IMR-90 (cell line): ENCODE results near the gene ILF3. TPM values are rescaled to one million over a fixed set of nuclear protein-coding genes. Genes with fewer than 3 reads are reported as not detected.

Experiments used
- ATAC-seq: fragments of 200-7000 bp; cut with Tn5 transposase; 2 replicates; pipeline ENCODE4 v1.9.1; 2020; ENCODE audit warnings: low read depth, mild to moderate bottlenecking, moderate library complexity
- BruUV-seq: library from RNA; stranded (reverse); fragments of 400-500 nt; replicated peaks from 2 replicates; lab custom pipeline; 2021; lab: Mats Ljungman, UMichigan
- CTCF ChIA-PET: fragments of 300-600 bp; formaldehyde crosslinking; extraction: SDS; loops from one replicate; lab custom pipeline; 2021; ENCODE audit warnings: antibody characterized with exemption; lab: Yijun Ruan, JAX
- POLR2A ChIA-PET: fragments of 300-600 bp; sonication (Branson Sonifier 250); formaldehyde crosslinking; loops from one replicate; lab custom pipeline; 2022; ENCODE audit warnings: antibody characterized with exemption; ENCODE audit not compliant: unreplicated experiment; lab: Charles Lee
- DNase-seq: peaks from one replicate; pipeline ENCODE4 v3.0.0; 2013
- H2AFZ ChIP-seq: replicated peaks from 2 replicates; pipeline ENCODE3; 2013; ENCODE audit warnings: low read length, mild to moderate bottlenecking; ENCODE audit not compliant: poor library complexity
- H2AK5ac ChIP-seq: 2 replicates; pipeline ENCODE4 v1.6.1; 2013; ENCODE audit warnings: low read depth, low read length, inconsistent platforms
- H2AK9ac ChIP-seq: replicated peaks from 2 replicates; pipeline ENCODE3; 2013; ENCODE audit warnings: mild to moderate bottlenecking, low read depth, low read length, moderate library complexity; ENCODE audit not compliant: poor library complexity
- H2BK120ac ChIP-seq: 2 replicates; pipeline ENCODE4 v1.6.1; 2013; ENCODE audit warnings: low read depth, low read length, inconsistent platforms
- H2BK15ac ChIP-seq: 3 replicates; pipeline ENCODE4 v1.6.1; 2013; ENCODE audit warnings: low read depth, low read length, inconsistent platforms
- H2BK20ac ChIP-seq: 2 replicates; pipeline ENCODE4 v1.6.1; 2013; ENCODE audit warnings: low read depth, mild to moderate bottlenecking, inconsistent platforms, low read length, moderate library complexity
- H2BK5ac ChIP-seq: 2 replicates; pipeline ENCODE4 v1.6.1; 2013; ENCODE audit warnings: mild to moderate bottlenecking, low read depth, low read length, inconsistent platforms; ENCODE audit not compliant: poor library complexity, severe bottlenecking
- H3K14ac ChIP-seq: replicated peaks from 2 replicates; pipeline ENCODE4 v1.6.1; 2013; ENCODE audit warnings: low read depth, low read length, inconsistent platforms
- H3K18ac ChIP-seq: 2 replicates; pipeline ENCODE4 v1.6.1; 2013; ENCODE audit warnings: low read depth, low read length, control low read depth
- H3K23ac ChIP-seq: 2 replicates; pipeline ENCODE4 v1.6.1; 2013; ENCODE audit warnings: low read depth, low read length, inconsistent platforms
- H3K27ac ChIP-seq: 2 replicates; pipeline ENCODE4 v1.5.1; 2013; ENCODE audit warnings: mild to moderate bottlenecking, control low read depth, low read length; ENCODE audit not compliant: insufficient read depth
- H3K27me3 ChIP-seq: 2 replicates; pipeline ENCODE4 v1.6.1; 2013; ENCODE audit warnings: low read length; ENCODE audit not compliant: control insufficient read depth, insufficient read depth
- H3K36me3 ChIP-seq: 2 replicates; pipeline ENCODE4 v1.6.1; 2013; ENCODE audit warnings: low read length, mixed read lengths; ENCODE audit not compliant: control insufficient read depth, insufficient read depth
- H3K4ac ChIP-seq: 2 replicates; pipeline ENCODE4 v1.6.1; 2013; ENCODE audit warnings: low read depth, low read length, inconsistent platforms
- H3K4me1 ChIP-seq: 2 replicates; pipeline ENCODE4 v1.6.1; 2013; ENCODE audit warnings: low read length, mixed read lengths; ENCODE audit not compliant: control insufficient read depth, insufficient read depth
- H3K4me2 ChIP-seq: 2 replicates; pipeline ENCODE4 v1.6.1; 2013; ENCODE audit warnings: low read depth, mild to moderate bottlenecking, control low read depth, low read length, moderate library complexity
- H3K4me3 ChIP-seq: 2 replicates; pipeline ENCODE4 v1.5.1; 2013; ENCODE audit warnings: low read depth, mild to moderate bottlenecking, control low read depth, low read length, moderate library complexity; ENCODE audit not compliant: insufficient read depth
- H3K56ac ChIP-seq: 2 replicates; pipeline ENCODE4 v1.6.1; 2013; ENCODE audit warnings: low read length, inconsistent platforms; ENCODE audit not compliant: insufficient read depth; ENCODE audit errors: extremely low read depth
- H3K79me1 ChIP-seq, 2 experiments: 2 replicates each; pipeline ENCODE4 v1.6.1; 2013; ENCODE audit warnings: low read length in 2 of 2, inconsistent platforms in 1 of 2, low read depth in 1 of 2
- H3K9ac ChIP-seq: 2 replicates; pipeline ENCODE4 v1.6.1; 2013; ENCODE audit warnings: low read depth, low read length, control low read depth
- H3K9me1 ChIP-seq: 2 replicates; pipeline ENCODE4 v1.6.1; 2013; ENCODE audit warnings: low read length, inconsistent platforms; ENCODE audit not compliant: insufficient read depth
- H3K9me3 ChIP-seq: 2 replicates; pipeline ENCODE4 v1.6.1; 2013; ENCODE audit warnings: low read length; ENCODE audit not compliant: control insufficient read depth, insufficient read depth
- H4K20me1 ChIP-seq: 2 replicates; pipeline ENCODE4 v1.6.1; 2013; ENCODE audit warnings: low read length, inconsistent platforms; ENCODE audit not compliant: insufficient read depth
- H4K5ac ChIP-seq: 2 replicates; pipeline ENCODE4 v1.6.1; 2013; ENCODE audit warnings: mild to moderate bottlenecking, low read depth, low read length, control low read depth
- H4K8ac ChIP-seq, 2 experiments: 2 replicates each; pipeline ENCODE4 v1.6.1; 2013; ENCODE audit warnings: low read depth in 2 of 2, low read length in 2 of 2, control low read depth in 1 of 2, inconsistent platforms in 1 of 2
- H4K91ac ChIP-seq: 2 replicates; pipeline ENCODE4 v1.6.1; 2013; ENCODE audit warnings: low read depth, low read length, inconsistent platforms; ENCODE audit not compliant: insufficient read depth
- CHD1 ChIP-seq: IDR thresholded peaks from 2 replicates; pipeline ENCODE4 v1.6.1; 2012; ENCODE audit warnings: low read depth, low read length, improper control_type of control experiment
- MAZ ChIP-seq: IDR thresholded peaks from 2 replicates; pipeline ENCODE4 v1.6.1; 2012; ENCODE audit warnings: low read depth, mild to moderate bottlenecking, low read length, improper control_type of control experiment, moderate library complexity, borderline replicate concordance
- WGBS, 2 experiments: methylation state at CpG; one replicate each; pipeline versions ENCODE4 v1.1.5 to v1.1.7; 2013; ENCODE audit warnings: missing lambda C conversion rate in 2 of 2; ENCODE audit not compliant: insufficient read length in 1 of 2; ENCODE audit errors: extremely low coverage in 2 of 2; 5-methylcytosine and 5-hydroxymethylcytosine counted together
- dilution Hi-C: fragments of 300-500 bp; cut with HindIII; formaldehyde crosslinking; loops from one replicate; pipeline ENCODE4 v1.14.3; 2018; ENCODE audit warnings: low sequenced_read_pairs; ENCODE audit not compliant: unreplicated experiment
- in situ Hi-C: fragments of 300-500 bp; cut with MboI; formaldehyde crosslinking; loops from 3 replicates; pipeline ENCODE4 v1.14.3; 2019; ENCODE audit warnings: low sequenced_read_pairs, inconsistent platforms, mixed read lengths
- intact Hi-C: fragments of 100-400 bp; cut with micrococcal nuclease; formaldehyde crosslinking; loops from 2 replicates; pipeline ENCODE4 v1.10.0; 2022
- polyA plus RNA-seq, 3 experiments: library from polyadenylated mRNA; depleted of rRNA; stranded (reverse); fragments of >200 nt; gene quantifications; 2 replicates each; pipeline ENCODE4 v1.2.3, GENCODE V29; 2012; ENCODE audit warnings: low replicate concordance in 1 of 3
- total RNA-seq: library from RNA; depleted of rRNA; stranded (reverse); fragments of >200 nt; gene quantifications from 2 replicates; pipeline ENCODE4 v1.2.3, GENCODE V29; 2012

ILF3 gene
- total and polyA plus RNA-seq, 2 of the 4 experiments (the other 2 are of a cell fraction): 120 to 166 TPM

DNA sequence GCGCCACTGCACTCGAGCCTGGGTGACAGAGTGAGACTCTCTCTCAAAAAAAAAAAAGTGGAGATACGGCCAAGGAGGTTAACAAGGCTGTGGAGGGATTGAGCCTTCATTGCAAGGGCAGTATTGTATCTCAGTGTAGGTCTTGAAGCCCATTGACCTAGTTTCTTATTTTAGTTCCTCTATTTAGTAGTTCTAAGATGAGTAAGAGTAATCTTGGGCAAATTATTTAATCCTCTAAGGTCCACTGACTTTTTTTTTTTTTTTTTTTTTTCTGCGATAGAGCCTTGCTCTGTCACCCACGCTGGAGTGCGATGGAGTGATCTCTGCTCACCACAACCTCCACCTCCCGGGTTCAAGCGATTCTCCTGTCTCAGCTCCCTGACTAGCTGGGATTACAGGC lies 14.3 kb upstream of the ILF3 start:
- no peak overlapping the region for H3K9ac ChIP-seq
- dilution Hi-C loops: no loop called here
- in situ Hi-C loops: loop anchor here (5.0 to 10.0 kb wide), 2 partner anchors 58 to 145 kb away; no protein-coding TSS in a partner anchor
- peaks cover 3% of the 10 kb centered on the region; the same call in 1 of the 2 replicates for H3K4me1 ChIP-seq
- no peak overlapping the region for H2BK5ac ChIP-seq
- no peak overlapping the region for H3K4me2 ChIP-seq
- no peaks in the 10 kb centered on the region; a peak in 2 of 4 replicates for H3K79me1 ChIP-seq
- TF ChIP-seq MAZ: no peak
- TF ChIP-seq CHD1: no peak
- peaks cover 56% of the 10 kb centered on the region for H3K36me3 ChIP-seq
- H2BK15ac ChIP-seq: no peak overlapping the region
- no peak overlapping the region for H3K27ac ChIP-seq
- H3K9me3 ChIP-seq: no peaks in the 10 kb centered on the region
- no peak overlapping the region for H3K18ac ChIP-seq
- H3K4me3 ChIP-seq: no peak overlapping the region
- no peak overlapping the region for H2AFZ ChIP-seq
- DNase-seq: no peak
- intact Hi-C loops: loop anchor here (10.0 kb wide), 1 partner anchor 155 kb away; no protein-coding TSS in a partner anchor
- no peak overlapping the region for H3K4ac ChIP-seq
- POLR2A ChIA-PET: no interaction called here
- no peak overlapping the region for H4K8ac ChIP-seq
- no TSS peak for BruUV-seq
- no peak overlapping the region for H2BK120ac ChIP-seq
- peaks cover 4% of the 10 kb centered on the region; the same call in 1 of the 2 replicates for H4K20me1 ChIP-seq
- WGBS, 2 experiments: no CpG with 5 or more reads among the region's 8 CpGs
- ATAC-seq: no peak
- no peaks in the 10 kb centered on the region for H3K27me3 ChIP-seq
- no peak overlapping the region for H3K14ac ChIP-seq
- no peak overlapping the region for H4K91ac ChIP-seq
- no peak overlapping the region for H4K5ac ChIP-seq
- CTCF ChIA-PET: no interaction called here
- H3K9me1 ChIP-seq: peaks cover 7% of the 10 kb centered on the region; the same call in 1 of the 2 replicates
- no peak overlapping the region for H2AK9ac ChIP-seq
- no peak overlapping the region for H2BK20ac ChIP-seq
- H3K23ac ChIP-seq: no peak overlapping the region
- no peak overlapping the region for H3K56ac ChIP-seq
- H2AK5ac ChIP-seq: no peak overlapping the region
